ENCODE measurements around the gene DSCAML1.

The DSCAML1 gene

DNA sequence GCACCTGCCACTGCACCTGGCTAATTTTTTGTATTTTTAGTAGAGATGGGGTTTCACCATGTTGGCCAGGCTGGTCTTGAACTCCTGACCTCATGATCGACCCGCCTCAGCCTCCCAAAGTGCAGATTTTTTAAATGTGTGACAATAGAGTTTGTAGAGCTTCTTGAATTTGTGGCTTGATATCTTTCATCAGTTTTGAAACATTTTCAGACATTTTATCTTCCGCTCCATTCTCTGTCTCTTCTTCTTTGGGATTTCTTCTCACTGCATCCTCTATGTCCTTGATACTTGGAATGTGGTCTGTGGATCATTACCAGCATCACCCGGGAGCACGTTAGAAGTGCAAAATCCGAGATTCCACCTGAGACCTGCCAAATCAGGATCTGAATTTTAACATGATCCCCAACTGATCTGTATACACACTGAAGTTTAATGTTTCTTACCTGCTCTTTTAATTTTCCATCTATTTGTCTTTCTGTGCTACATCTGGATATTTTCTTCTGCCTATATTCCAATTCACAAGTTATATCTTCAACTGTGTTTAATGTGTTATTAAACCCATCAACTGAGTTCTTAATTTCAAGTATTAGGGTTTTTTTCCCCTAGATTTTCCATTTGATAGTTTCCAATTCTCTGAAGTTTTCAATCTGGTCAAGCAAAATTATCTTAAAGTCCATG, 343.0 kb downstream of the DSCAML1 start:
- no peak for ATAC-seq
- TF ChIP-seq ZNF70 (CRISPR knock-in tag; IDR thresholded peaks at IDR 0.05): no peak
- TF ChIP-seq SNAI2 (CRISPR knock-in tag; IDR thresholded peaks at IDR 0.05): no peak
- TF ChIP-seq RARB (CRISPR knock-in tag; IDR thresholded peaks at IDR 0.05): no peak
- TF ChIP-seq ZFP30 (CRISPR knock-in tag; IDR thresholded peaks at IDR 0.05): peak; percentile 95
- TF ChIP-seq ZFP3 (CRISPR knock-in tag; IDR thresholded peaks at IDR 0.05): no peak
- TF ChIP-seq POU6F1 (CRISPR knock-in tag; IDR thresholded peaks at IDR 0.05; ENCODE audit: borderline replicate concordance, low read depth): no peak
- TF ChIP-seq TOX (CRISPR knock-in tag; IDR thresholded peaks at IDR 0.05; ENCODE audit: borderline replicate concordance): no peak

DNA sequence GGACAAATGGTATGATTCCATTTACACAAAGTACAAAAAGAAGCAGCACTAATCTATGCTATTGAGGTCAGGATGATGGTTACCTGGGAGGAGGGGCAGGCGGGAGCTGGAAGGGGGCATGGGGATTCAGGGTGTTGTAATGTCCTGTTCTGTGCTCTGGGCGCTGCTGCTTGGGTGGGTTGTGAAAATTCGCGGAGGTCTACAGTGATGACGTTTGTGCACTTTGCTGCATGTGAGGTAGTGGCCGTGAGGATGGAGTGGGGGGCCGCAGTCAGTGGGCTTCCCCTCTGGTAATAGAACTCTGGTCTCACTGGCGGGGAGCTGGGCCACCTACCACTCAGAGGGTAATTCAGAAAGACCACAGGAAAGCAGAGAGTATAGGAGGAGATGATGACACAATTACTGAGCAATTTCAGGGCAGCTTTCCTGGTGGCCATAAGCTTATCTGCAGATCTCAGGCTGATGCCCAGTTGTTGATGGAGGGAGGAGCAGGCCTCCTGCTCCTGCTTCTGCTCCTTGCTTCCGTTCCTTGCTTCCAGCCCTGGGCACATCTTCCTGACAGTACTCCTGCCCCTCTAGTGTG, 347.8 kb downstream of the DSCAML1 start:
- TF ChIP-seq ZNF8 (CRISPR knock-in tag; IDR thresholded peaks at IDR 0.05) (no peak), ZC3H10 (CRISPR knock-in tag; IDR thresholded peaks at IDR 0.05) (no peak), ESRRG (CRISPR knock-in tag; IDR thresholded peaks at IDR 0.05) (no peak), SNAI2 (CRISPR knock-in tag; IDR thresholded peaks at IDR 0.05) (no peak), ZNF70 (CRISPR knock-in tag; IDR thresholded peaks at IDR 0.05) (no peak), ZNF565 (CRISPR knock-in tag; conservative IDR thresholded peaks at IDR 0.05; ENCODE audit: low read depth) (no peak), TSHZ2 (CRISPR knock-in tag; IDR thresholded peaks at IDR 0.05) (no peak), OSR1 (CRISPR knock-in tag; IDR thresholded peaks at IDR 0.05) (no peak), ZFP30 (CRISPR knock-in tag; IDR thresholded peaks at IDR 0.05) (no peak), PPARA (CRISPR knock-in tag; IDR thresholded peaks at IDR 0.05; ENCODE audit: borderline replicate concordance) (no peak)
- no peak for ATAC-seq

GRCh38 chr11:117444711-117445658, 352.0 kb downstream of the DSCAML1 start:
- TF ChIP-seq PATZ1 (CRISPR knock-in tag; IDR thresholded peaks at IDR 0.05; ENCODE audit: borderline replicate concordance) (no peak), TCF4 (CRISPR knock-in tag; IDR thresholded peaks at IDR 0.05; ENCODE audit: borderline replicate concordance) (peak; percentile 63), BACH2 (CRISPR knock-in tag; IDR thresholded peaks at IDR 0.05; ENCODE audit: borderline replicate concordance) (no peak)
- ATAC-seq: peak; percentile 15; the same call in 2 of the 3 replicates

DNA sequence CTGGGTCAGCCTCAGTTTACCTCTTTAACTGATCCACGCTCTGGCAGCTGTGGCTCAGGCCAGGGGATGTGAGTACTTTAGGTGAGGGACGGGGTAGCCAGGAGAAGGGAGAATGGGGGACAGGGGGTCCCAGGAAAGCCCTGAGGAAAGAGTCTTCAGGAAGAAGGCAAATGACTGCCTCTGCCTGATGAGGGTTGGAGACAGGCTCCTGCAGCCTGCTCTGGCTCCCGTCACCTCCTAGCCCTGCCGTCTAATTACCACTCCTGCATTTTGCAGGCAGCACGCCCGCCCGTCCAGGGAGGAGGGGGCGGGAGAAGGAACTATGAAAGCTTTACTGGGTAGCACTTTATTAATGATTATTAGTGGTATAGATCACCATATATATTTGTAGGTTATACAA, 352.8 kb downstream of the DSCAML1 start:
- no peak for TF ChIP-seq POU6F1 (CRISPR knock-in tag; IDR thresholded peaks at IDR 0.05; ENCODE audit: borderline replicate concordance, low read depth)
- 0 out of 2 replicates have a peak, but pooled peaks have one; percentile 10 for TF ChIP-seq ZNF70 (CRISPR knock-in tag; IDR thresholded peaks at IDR 0.05)
- ATAC-seq: peak; percentile 40; the same call in 2 of the 3 replicates

All from SK-N-SH treated with all-trans-retinoic acid at 6 μM for 48 hours (cell line).